GM19351 (cell line): ENCODE results near the gene PDZD4.

Experiments
- ATAC-seq: cut with Tn5 transposase; IDR thresholded peaks from one replicate; pipeline ENCODE4 v1.9.1; 2021; ENCODE audit warnings: mild to moderate bottlenecking, moderate library complexity; ENCODE audit not compliant: unreplicated experiment

PDZD4 gene

GRCh38 chrX:153761863-153762262, 68.5 kb downstream of the PDZD4 start:
- no peak for ATAC-seq

- ATAC-seq = no peak
Observed at GRCh38 chrX:153755136-153755535, 75.2 kb downstream of the PDZD4 start.
